Spleen (tissue), 11 donors: Measurements from ENCODE around the gene AMN1. TPM values are rescaled to one million over a fixed set of nuclear protein-coding genes. Genes with fewer than 3 reads are reported as not detected.

Experiments
- DNase-seq: peaks from one replicate; pipeline ENCODE4 v3.0.0-alpha.2; 2020
- H3K27ac ChIP-seq, 8 donors: fragments of 200-600 bp; sonication (generic) in 7 of 8; 1 replicate in 4 of 8; 2 replicates in 4 of 8; pipeline versions ENCODE4 v1.5.0 to v1.8.0; 2016 to 2021; ENCODE audit warnings: inconsistent platforms in 4 of 8, mild to moderate bottlenecking in 4 of 8, moderate library complexity in 1 of 8
- H3K27me3 ChIP-seq, 7 donors: fragments of 200-600 bp; sonication (generic) in 6 of 7; replicated peaks in 1 of 7; 1 replicate in 4 of 7; 2 replicates in 3 of 7; pipeline versions ENCODE4 v1.5.0 to v1.8.0; 2016 to 2021; ENCODE audit warnings: inconsistent platforms in 3 of 7, mild to moderate bottlenecking in 1 of 7
- H3K36me3 ChIP-seq, 6 donors: fragments of 200-600 bp; sonication (generic) in 5 of 6; 1 replicate in 4 of 6; 2 replicates in 2 of 6; pipeline versions ENCODE4 v1.5.0 to v1.8.0; 2016 to 2021; ENCODE audit warnings: inconsistent platforms in 2 of 6
- H3K4me1 ChIP-seq, 6 donors: fragments of 200-600 bp; sonication (generic) in 5 of 6; 1 replicate in 3 of 6; 2 replicates in 3 of 6; pipeline versions ENCODE4 v1.5.0 to v1.8.0; 2016 to 2021; ENCODE audit warnings: inconsistent platforms in 3 of 6
- H3K4me3 ChIP-seq, 8 donors: fragments of 200-600 bp; sonication (generic) in 7 of 8; 1 replicate in 4 of 8; 2 replicates in 4 of 8; pipeline versions ENCODE4 v1.5.0 to v1.8.0; 2016 to 2021; ENCODE audit warnings: inconsistent platforms in 4 of 8, mild to moderate bottlenecking in 4 of 8, moderate library complexity in 2 of 8
- H3K9me3 ChIP-seq, 8 donors: fragments of 200-600 bp; sonication (generic) in 7 of 8; 1 replicate in 4 of 8; 2 replicates in 4 of 8; pipeline versions ENCODE4 v1.5.0 to v1.8.0; 2016 to 2021; ENCODE audit warnings: inconsistent platforms in 4 of 8
- POLR2A ChIP-seq, 3 donors: fragments of 450-650 bp; IDR thresholded peaks; one replicate each; pipeline ENCODE4 v1.5.1; 2017; ENCODE audit warnings: antibody characterized with exemption in 3 of 3, mild to moderate bottlenecking in 1 of 3
- POLR2AphosphoS5 ChIP-seq, 3 donors: sonication (generic); formaldehyde crosslinking; IDR thresholded peaks; one replicate each; pipeline ENCODE4 v1.5.1; 2017; ENCODE audit warnings: antibody characterized with exemption in 3 of 3
- WGBS, 5 donors: extraction: QIAGEN DNeasy Blood & Tissue Kit in 3 of 5; methylation state at CpG; one replicate each; pipeline versions ENCODE4 v1.1.5 to v1.1.7; 2013 to 2018; 5-methylcytosine and 5-hydroxymethylcytosine counted together
- intact Hi-C: fragments of 100-400 bp; cut with DNase I; formaldehyde crosslinking; loops from one replicate; pipeline ENCODE4 v1.15.0; 2023; ENCODE audit warnings: low total_unique reads
- polyA plus RNA-seq, 3 donors: library from polyadenylated mRNA; stranded (reverse); fragments of 200-250 nt; gene quantifications; one replicate each; pipeline ENCODE4 v1.2.1, GENCODE V29; 2013
- total RNA-seq, 7 donors: library from RNA; depleted of rRNA in 3 of 7; stranded (reverse); fragments of >200 nt in 3 of 7; fragmentation: NEBNext Ultra II Directional in 4 of 7; extraction: Animal tissue kit (Norgen Biotek cat#: 25700) in 4 of 7; gene quantifications; one replicate each; pipeline versions ENCODE4 v1.1.0 to v1.2.1, GENCODE V29; 2016 to 2021
- TF ChIP-seq, protein P1 (sequence below), 11 experiments: fragments of 200-600 bp in 7 of 11; fragments of 450-650 bp in 4 of 11; sonication (generic) in 4 of 11; IDR thresholded peaks in 8 of 11; conservative IDR thresholded peaks in 3 of 11; 1 replicate in 7 of 11; 2 replicates in 4 of 11; pipeline versions ENCODE4 v1.4.0 to v1.8.0; 2016 to 2021; ENCODE audit warnings: antibody characterized with exemption in 11 of 11, inconsistent platforms in 4 of 11, mild to moderate bottlenecking in 1 of 11
- donor health status: healthy with polysubstance abuse.
- donor health status: DM: no; HTN: no; CAD: no; lungs with moderate emphysema.
- donor health status: DM: no; HTN: no; CAD: no.
- donor health status: Bipolar disorder and iron deficiency.
- donor health status: healthy.
- donor health status: DM: no; HTN: no; CAD: no.
- donor health status: DM: yes; HTN: yes; CAD: no.

AMN1 gene
- total and polyA plus RNA-seq, 10 donors, result 12.9 to 27.4 (median 16.1) TPM

DNA sequence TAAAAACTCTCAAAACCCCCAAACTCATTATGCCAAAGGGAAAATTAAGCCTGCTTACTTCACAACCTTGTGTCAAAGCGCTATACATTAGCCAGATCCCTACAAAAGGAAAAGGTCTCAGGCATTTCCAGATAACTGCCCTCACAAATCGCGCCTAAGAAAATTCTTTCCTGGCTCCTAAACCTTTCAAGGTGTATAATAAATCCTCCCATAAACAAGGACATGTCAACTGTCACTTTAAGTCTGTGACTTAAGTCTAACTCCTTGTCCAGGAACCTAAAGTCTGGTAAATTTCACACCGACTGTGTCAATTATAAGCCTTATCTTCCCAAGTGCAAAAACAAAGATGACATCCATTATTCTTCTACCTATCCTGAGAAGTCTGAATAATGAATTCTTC is 73.6 kb downstream of the AMN1 start:
- no peak for DNase-seq
- no peaks in the 10 kb centered on the region for H3K9me3 ChIP-seq
- no peak for TF ChIP-seq POLR2AphosphoS5 (IDR thresholded peaks at IDR 0.05)
- no peak for TF ChIP-seq POLR2A (IDR thresholded peaks at IDR 0.05)
- TF ChIP-seq, protein P1, sequence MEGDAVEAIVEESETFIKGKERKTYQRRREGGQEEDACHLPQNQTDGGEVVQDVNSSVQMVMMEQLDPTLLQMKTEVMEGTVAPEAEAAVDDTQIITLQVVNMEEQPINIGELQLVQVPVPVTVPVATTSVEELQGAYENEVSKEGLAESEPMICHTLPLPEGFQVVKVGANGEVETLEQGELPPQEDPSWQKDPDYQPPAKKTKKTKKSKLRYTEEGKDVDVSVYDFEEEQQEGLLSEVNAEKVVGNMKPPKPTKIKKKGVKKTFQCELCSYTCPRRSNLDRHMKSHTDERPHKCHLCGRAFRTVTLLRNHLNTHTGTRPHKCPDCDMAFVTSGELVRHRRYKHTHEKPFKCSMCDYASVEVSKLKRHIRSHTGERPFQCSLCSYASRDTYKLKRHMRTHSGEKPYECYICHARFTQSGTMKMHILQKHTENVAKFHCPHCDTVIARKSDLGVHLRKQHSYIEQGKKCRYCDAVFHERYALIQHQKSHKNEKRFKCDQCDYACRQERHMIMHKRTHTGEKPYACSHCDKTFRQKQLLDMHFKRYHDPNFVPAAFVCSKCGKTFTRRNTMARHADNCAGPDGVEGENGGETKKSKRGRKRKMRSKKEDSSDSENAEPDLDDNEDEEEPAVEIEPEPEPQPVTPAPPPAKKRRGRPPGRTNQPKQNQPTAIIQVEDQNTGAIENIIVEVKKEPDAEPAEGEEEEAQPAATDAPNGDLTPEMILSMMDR (IDR thresholded peaks at IDR 0.05 in 8 of 11, conservative IDR thresholded peaks at IDR 0.05 in 3 of 11), result no peak
- WGBS, 5 donors, result 81 to 89% (median 85%) methylated on average over 4 of the region's 4 CpGs
- H3K27me3 ChIP-seq, result no peaks in the 10 kb centered on the region
- intact Hi-C loops, result loop anchor here (10.0 kb wide), 2 partner anchors 660 to 1020 kb away; partner anchors contain the start of gene DNM1L
- H3K4me1 ChIP-seq, result peaks cover 0 to 34% (median 22%) of the 10 kb centered on the region in 6 donors
- H3K27ac ChIP-seq, result no peak overlapping the region
- H3K4me3 ChIP-seq, result no peak overlapping the region
- no peaks in the 10 kb centered on the region for H3K36me3 ChIP-seq

DNA sequence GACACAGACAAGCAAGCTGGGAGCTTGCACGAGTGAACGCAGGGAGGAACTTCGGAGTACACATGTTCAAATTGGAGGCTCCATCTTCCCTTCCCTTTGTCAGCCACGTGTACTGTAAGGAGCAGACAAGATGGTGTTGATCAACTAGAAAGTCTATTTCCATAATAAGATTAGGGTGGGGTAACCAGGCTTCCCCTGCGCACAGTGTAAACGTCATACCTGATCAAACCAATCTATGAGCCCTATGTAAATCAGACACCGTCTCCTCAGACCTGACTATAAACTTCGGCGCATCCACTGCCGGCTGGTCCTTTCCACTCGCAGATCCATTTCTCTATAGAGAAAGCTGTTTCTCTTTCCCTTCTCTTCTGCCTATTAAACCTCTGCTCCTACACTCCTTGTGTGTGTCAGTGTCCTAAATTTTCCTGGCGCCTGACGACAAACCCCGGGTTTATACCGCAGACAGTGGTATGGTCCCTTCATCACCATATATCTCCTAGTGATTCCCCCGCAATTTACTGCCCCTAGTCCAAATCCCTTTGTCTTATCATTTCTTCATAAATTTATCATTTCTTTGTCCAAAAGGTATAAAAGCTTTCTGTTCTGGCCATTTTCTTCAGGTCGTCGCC is 76.8 kb downstream of the AMN1 start:
- TF ChIP-seq POLR2A (IDR thresholded peaks at IDR 0.05) (no peak), POLR2AphosphoS5 (IDR thresholded peaks at IDR 0.05) (no peak)
- TF ChIP-seq, protein P1 (IDR thresholded peaks at IDR 0.05 in 8 of 11, conservative IDR thresholded peaks at IDR 0.05 in 3 of 11), result no peak
- intact Hi-C loops, result loop anchor here (10.0 kb wide), 2 partner anchors 663 to 1023 kb away; partner anchors contain the start of gene DNM1L
- WGBS, 5 donors, result 92 to 95% (median 93%) methylated on average over 18 of the region's 18 CpGs
- Histone ChIP-seq H3K9me3 (no peaks in the 10 kb centered on the region), H3K4me1 (peaks cover 0 to 19% (median 14%) of the 10 kb centered on the region in 6 donors), H3K4me3 (no peak overlapping the region), H3K27me3 (no peaks in the 10 kb centered on the region), H3K36me3 (no peaks in the 10 kb centered on the region), H3K27ac (no peak overlapping the region)
- no peak for DNase-seq

DNA sequence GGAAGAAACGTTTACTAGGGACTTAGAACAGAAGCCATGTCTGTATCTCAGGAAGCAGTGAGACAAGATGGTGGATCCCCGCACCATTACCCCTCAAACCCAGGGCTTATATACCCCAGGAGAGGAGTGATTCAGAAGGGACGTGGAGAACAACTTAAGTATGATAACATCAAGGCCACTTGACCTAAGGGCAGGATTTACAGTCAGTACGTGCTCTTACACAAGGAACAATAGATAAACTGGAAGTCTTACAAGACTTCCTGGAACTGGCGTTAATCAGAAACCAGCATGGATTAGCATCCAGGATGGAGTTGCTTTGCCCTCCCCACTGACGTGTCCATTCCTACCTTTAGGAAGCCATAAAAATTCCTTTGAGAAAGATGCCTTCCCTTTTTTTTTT is 77.9 kb downstream of the AMN1 start:
- no peaks in the 10 kb centered on the region for H3K36me3 ChIP-seq
- TF ChIP-seq, protein P1 (IDR thresholded peaks at IDR 0.05 in 8 of 11, conservative IDR thresholded peaks at IDR 0.05 in 3 of 11), result no peak
- TF ChIP-seq POLR2A (IDR thresholded peaks at IDR 0.05), result no peak
- TF ChIP-seq POLR2AphosphoS5 (IDR thresholded peaks at IDR 0.05), result no peak
- WGBS, 5 donors, result 61 to 78% (median 65%) methylated on average over 6 of the region's 6 CpGs
- H3K4me3 ChIP-seq, result no peak overlapping the region
- H3K27ac ChIP-seq, result no peak overlapping the region
- H3K27me3 ChIP-seq, result no peaks in the 10 kb centered on the region
- H3K4me1 ChIP-seq, result peaks cover 0 to 30% (median 21%) of the 10 kb centered on the region in 6 donors
- no peak for DNase-seq
- H3K9me3 ChIP-seq, result no peaks in the 10 kb centered on the region
- intact Hi-C loops, result loop anchor here (10.0 kb wide), 2 partner anchors 664 to 1024 kb away; partner anchors contain the start of gene DNM1L

DNA sequence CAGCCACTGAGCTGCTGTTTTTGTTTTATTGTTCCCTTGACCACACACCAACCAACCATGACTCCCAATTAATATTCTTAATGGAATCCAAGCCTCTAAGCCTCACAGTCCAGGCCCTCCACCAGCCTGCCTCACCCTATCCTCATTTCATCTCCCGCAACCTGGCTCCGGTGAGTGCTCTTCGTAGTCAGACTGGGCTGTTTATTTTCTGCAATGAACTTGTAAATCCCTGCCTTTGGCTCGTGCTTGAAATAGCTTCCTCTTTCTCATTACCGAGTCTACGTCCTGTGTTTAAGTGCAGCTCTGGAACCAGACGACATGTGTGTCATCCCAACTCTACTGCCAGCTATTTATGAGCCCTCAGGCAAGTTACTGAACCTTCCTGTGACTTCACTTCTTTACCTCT is 81.7 kb downstream of the AMN1 start:
- WGBS, 5 donors, result 32 to 47% (median 35%) methylated on average over 7 of the region's 7 CpGs
- TF ChIP-seq POLR2AphosphoS5 (IDR thresholded peaks at IDR 0.05) (no peak), POLR2A (IDR thresholded peaks at IDR 0.05) (no peak)
- TF ChIP-seq, protein P1 (IDR thresholded peaks at IDR 0.05 in 8 of 11, conservative IDR thresholded peaks at IDR 0.05 in 3 of 11), result no peak
- Histone ChIP-seq H3K36me3 (no peaks in the 10 kb centered on the region), H3K4me3 (no peak overlapping the region), H3K9me3 (no peaks in the 10 kb centered on the region), H3K27ac (no peak overlapping the region), H3K4me1 (peaks cover 0 to 20% (median 10%) of the 10 kb centered on the region in 6 donors), H3K27me3 (no peaks in the 10 kb centered on the region)
- intact Hi-C loops, result no loop called here
- DNase-seq, result no peak
